Endothelial cell of umbilical vein (primary cell): ENCODE measurements around the gene MED27. TPM values are rescaled to one million over a fixed set of nuclear protein-coding genes. Genes with fewer than 3 reads are reported as not detected.

Source experiments
- BruUV-seq: library from RNA; stranded (reverse); fragments of 400-500 nt; replicated peaks from 2 replicates; lab custom pipeline; 2021; lab: Mats Ljungman, UMichigan
- CTCF ChIA-PET: fragments of 300-600, 350-600 bp; sonication (Branson Sonifier 250); formaldehyde crosslinking; loops from one replicate; lab custom pipeline; 2021; ENCODE audit warnings: antibody characterized with exemption, inconsistent platforms; lab: Charles Lee
- POLR2A ChIA-PET: fragments of 300-600, 350-600 bp; sonication (Branson Sonifier 250); formaldehyde crosslinking; loops from one replicate; lab custom pipeline; 2021; ENCODE audit warnings: antibody characterized with exemption, inconsistent platforms; lab: Charles Lee
- DNase-seq: peaks from one replicate; pipeline ENCODE4 v3.0.0-alpha.2; 2011; ENCODE audit warnings: low read depth, low spot score
- FAIRE-seq: peaks from 2 replicates; lab custom pipeline; 2011; peaks lifted over from hg19 to GRCh38; lab: Jason Lieb, UNC
- H2AFZ ChIP-seq: 2 replicates; pipeline ENCODE4 v1.6.0; 2012; ENCODE audit warnings: low read depth, low read length, control low read depth, inconsistent platforms
- H3K27ac ChIP-seq: 2 replicates; pipeline ENCODE4 v1.5.1; 2011; ENCODE audit warnings: low read depth, mild to moderate bottlenecking, control low read depth, low read length, moderate library complexity; ENCODE audit not compliant: insufficient read depth
- H3K27me3 ChIP-seq, 2 experiments: 2 replicates each; pipeline versions ENCODE4 v1.6.0 to v1.6.1; 2011; ENCODE audit warnings: low read length in 2 of 2, mixed read lengths in 1 of 2; ENCODE audit not compliant: control insufficient read depth in 2 of 2, insufficient read depth in 2 of 2
- H3K36me3 ChIP-seq, 2 experiments: 2 replicates in 1 of 2; 3 replicates in 1 of 2; pipeline ENCODE4 v1.5.1; 2011; ENCODE audit warnings: low read length in 2 of 2, mild to moderate bottlenecking in 1 of 2, moderate library complexity in 1 of 2; ENCODE audit not compliant: control insufficient read depth in 2 of 2, insufficient read depth in 2 of 2; ENCODE audit errors: extremely low read depth in 1 of 2
- H3K4me1 ChIP-seq: 3 replicates; pipeline ENCODE4 v1.5.1; 2011; ENCODE audit warnings: mild to moderate bottlenecking, low read length; ENCODE audit not compliant: control insufficient read depth, insufficient read depth; ENCODE audit errors: extremely low read depth
- H3K4me2 ChIP-seq: 2 replicates; pipeline ENCODE4 v1.6.1; 2011; ENCODE audit warnings: low read length, control low read depth, mixed read lengths; ENCODE audit not compliant: insufficient read depth
- H3K4me3 ChIP-seq, 3 experiments: fragments of 200-600 bp in 1 of 3; sonication (generic), shearing (Covaris generic) in 1 of 3; replicated peaks in 1 of 3; 2 replicates each; pipeline ENCODE4 v1.5.1; 2011 to 2016; ENCODE audit warnings: control low read depth in 3 of 3, low read length in 3 of 3, mild to moderate bottlenecking in 2 of 3, inconsistent platforms in 1 of 3, low read depth in 1 of 3, moderate library complexity in 1 of 3; ENCODE audit not compliant: insufficient read depth in 1 of 3
- H3K79me2 ChIP-seq: 2 replicates; pipeline ENCODE4 v1.6.0; 2012; ENCODE audit warnings: low read length, inconsistent platforms; ENCODE audit not compliant: control insufficient read depth, insufficient read depth
- H3K9ac ChIP-seq: replicated peaks from 2 replicates; pipeline ENCODE3; 2011; ENCODE audit warnings: low read length, control low read depth; ENCODE audit not compliant: insufficient read depth; ENCODE audit errors: extremely low read depth
- H3K9me1 ChIP-seq: replicated peaks from 3 replicates; pipeline ENCODE4 v1.6.0; 2011; ENCODE audit warnings: mild to moderate bottlenecking, low read length; ENCODE audit not compliant: control insufficient read depth, insufficient read depth; ENCODE audit errors: extremely low read depth
- H3K9me3 ChIP-seq: replicated peaks from 2 replicates; pipeline ENCODE4 v1.5.1; 2012; ENCODE audit warnings: low read length, inconsistent platforms; ENCODE audit not compliant: control insufficient read depth, insufficient read depth
- H4K20me1 ChIP-seq: replicated peaks from 2 replicates; pipeline ENCODE3; 2011; ENCODE audit warnings: mild to moderate bottlenecking, low read length; ENCODE audit not compliant: control insufficient read depth, insufficient read depth; ENCODE audit errors: extremely low read depth
- EZH2 ChIP-seq: IDR thresholded peaks from 2 replicates; pipeline ENCODE4 v1.6.1; 2012; ENCODE audit warnings: borderline replicate concordance, low read depth, mild to moderate bottlenecking, moderate library complexity, low read length, inconsistent platforms; ENCODE audit not compliant: severe bottlenecking
- FOS ChIP-seq: IDR thresholded peaks from 2 replicates; pipeline ENCODE4 v1.6.1; 2011; ENCODE audit warnings: mild to moderate bottlenecking, low read length, moderate library complexity, borderline replicate concordance; ENCODE audit not compliant: insufficient read depth
- GATA2 ChIP-seq: IDR thresholded peaks from 2 replicates; pipeline ENCODE4 v1.7.0; 2011; ENCODE audit warnings: low read depth, mild to moderate bottlenecking, moderate library complexity, mixed read lengths, low read length; ENCODE audit not compliant: insufficient read length, insufficient read depth
- MYC ChIP-seq: IDR thresholded peaks from one replicate; pipeline ENCODE4 v1.6.1; 2011; ENCODE audit warnings: mild to moderate bottlenecking, low read depth, low read length
- POLR2A ChIP-seq: IDR thresholded peaks from 2 replicates; pipeline ENCODE4 v1.6.1; 2012; ENCODE audit warnings: low read depth, mild to moderate bottlenecking, control low read depth, low read length
- POLR2AphosphoS5 ChIP-seq: IDR thresholded peaks from 2 replicates; pipeline ENCODE4 v1.6.1; 2012; ENCODE audit warnings: low read depth, mild to moderate bottlenecking, control low read depth, low read length, moderate library complexity; ENCODE audit not compliant: insufficient read depth
- dilution Hi-C: fragments of 300-500 bp; cut with MboI; formaldehyde crosslinking; loops from one replicate; pipeline ENCODE4 v1.15.0; 2019; ENCODE audit warnings: low sequenced_read_pairs; ENCODE audit not compliant: extremely low pct_ligation_motif_present
- intact Hi-C: fragments of 100-400 bp; cut with micrococcal nuclease; formaldehyde crosslinking; loops from one replicate; pipeline ENCODE4 v1.10.0; 2022
- polyA plus RNA-seq, 4 experiments: library from polyadenylated mRNA; depleted of rRNA in 3 of 4; stranded (reverse) in 3 of 4; unstranded in 1 of 4; fragments of >200 nt; gene quantifications; 2 replicates each; pipeline versions ENCODE4 v1.2.1 to v1.2.3, GENCODE V29; 2011 to 2012; ENCODE audit warnings: missing spikeins in 1 of 4
- total RNA-seq: library from RNA; stranded (reverse); gene quantifications from 2 replicates; pipeline ENCODE4 v1.2.3, GENCODE V29; 2021
- TF ChIP-seq, protein P1 (sequence below), 2 donors: IDR thresholded peaks; 1 replicate in 1 of 2; 2 replicates in 1 of 2; pipeline ENCODE4 v1.5.1; 2011; ENCODE audit warnings: low read length in 2 of 2, mild to moderate bottlenecking in 2 of 2, moderate library complexity in 2 of 2, control low read depth in 1 of 2, inconsistent platforms in 1 of 2, low read depth in 1 of 2; ENCODE audit not compliant: insufficient read depth in 1 of 2; ENCODE audit errors: extremely low read depth in 1 of 2

Gene MED27
- total and polyA plus RNA-seq, 2 donors (not counting 3 experiments of a cell fraction or from before 2014, with no cell fraction given) = 27.9 to 47.8 TPM

DNA sequence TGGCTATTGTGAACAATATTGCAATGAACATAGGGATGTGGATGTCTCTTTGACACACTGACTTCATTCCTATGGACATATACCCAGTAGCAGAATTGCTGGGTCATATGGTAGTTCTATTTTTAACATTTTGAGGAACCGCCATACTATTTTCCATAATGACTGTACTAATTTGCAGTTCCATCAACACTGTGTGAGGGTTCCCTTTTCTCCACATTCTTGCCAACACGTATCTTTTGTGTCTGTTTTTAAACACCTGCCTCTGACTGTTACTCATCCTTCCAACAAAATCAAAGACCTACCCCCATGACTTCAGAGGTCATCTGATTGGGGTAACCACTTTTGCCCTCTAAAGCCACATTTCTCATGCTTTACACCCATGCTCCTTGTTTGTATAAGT is 133.5 kb downstream of the MED27 start:
- no peaks in the 10 kb centered on the region for H4K20me1 ChIP-seq
- no peaks in the 10 kb centered on the region for H3K9me1 ChIP-seq
- no peak overlapping the region for H2AFZ ChIP-seq
- no peaks in the 10 kb centered on the region for H3K4me1 ChIP-seq
- no peaks in the 10 kb centered on the region for H3K36me3 ChIP-seq
- dilution Hi-C loops = no loop called here
- H3K79me2 ChIP-seq = no peaks in the 10 kb centered on the region
- POLR2A ChIA-PET = no interaction called here
- H3K27ac ChIP-seq = no peak overlapping the region
- intact Hi-C loops = no loop called here
- H3K27me3 ChIP-seq = no peaks in the 10 kb centered on the region
- no TSS peak for BruUV-seq
- CTCF ChIA-PET = interaction anchor here (0.7 kb wide), 1 partner anchor 122 kb away, joined by 3 read pairs; no protein-coding TSS in a partner anchor
- TF ChIP-seq EZH2 = no peak
- TF ChIP-seq POLR2AphosphoS5 = no peak
- TF ChIP-seq FOS = no peak
- TF ChIP-seq, protein P1, sequence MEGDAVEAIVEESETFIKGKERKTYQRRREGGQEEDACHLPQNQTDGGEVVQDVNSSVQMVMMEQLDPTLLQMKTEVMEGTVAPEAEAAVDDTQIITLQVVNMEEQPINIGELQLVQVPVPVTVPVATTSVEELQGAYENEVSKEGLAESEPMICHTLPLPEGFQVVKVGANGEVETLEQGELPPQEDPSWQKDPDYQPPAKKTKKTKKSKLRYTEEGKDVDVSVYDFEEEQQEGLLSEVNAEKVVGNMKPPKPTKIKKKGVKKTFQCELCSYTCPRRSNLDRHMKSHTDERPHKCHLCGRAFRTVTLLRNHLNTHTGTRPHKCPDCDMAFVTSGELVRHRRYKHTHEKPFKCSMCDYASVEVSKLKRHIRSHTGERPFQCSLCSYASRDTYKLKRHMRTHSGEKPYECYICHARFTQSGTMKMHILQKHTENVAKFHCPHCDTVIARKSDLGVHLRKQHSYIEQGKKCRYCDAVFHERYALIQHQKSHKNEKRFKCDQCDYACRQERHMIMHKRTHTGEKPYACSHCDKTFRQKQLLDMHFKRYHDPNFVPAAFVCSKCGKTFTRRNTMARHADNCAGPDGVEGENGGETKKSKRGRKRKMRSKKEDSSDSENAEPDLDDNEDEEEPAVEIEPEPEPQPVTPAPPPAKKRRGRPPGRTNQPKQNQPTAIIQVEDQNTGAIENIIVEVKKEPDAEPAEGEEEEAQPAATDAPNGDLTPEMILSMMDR (IDR thresholded peaks at IDR 0.05; ENCODE audit: extremely low read depth in 1 of 2, insufficient read depth in 1 of 2, low read depth in 1 of 2, low read length in 2 of 2) = no peak
- no peak for TF ChIP-seq MYC
- TF ChIP-seq POLR2A = no peak
- no peak for TF ChIP-seq GATA2
- H3K9me3 ChIP-seq = no peaks in the 10 kb centered on the region
- no peak for DNase-seq
- no peak for FAIRE-seq
- no peak overlapping the region for H3K4me2 ChIP-seq
- no peak overlapping the region for H3K4me3 ChIP-seq
- no peak overlapping the region for H3K9ac ChIP-seq
